T-cell (primary cell): ENCODE measurements around the gene UVRAG. TPM values are rescaled to one million over a fixed set of nuclear protein-coding genes. Genes with fewer than 3 reads are reported as not detected.
"Not testable (repeated sequence)": the region's sequence is repeated elsewhere in the genome, so short reads cannot be mapped to it uniquely, and the experiment has no call there.

Source experiments
- ATAC-seq, 4 experiments: fragments of 200-7000 bp in 3 of 4; fragments of 150-1000 bp in 1 of 4; cut with Tn5 transposase; replicated peaks in 1 of 4; 1 replicate in 3 of 4; 2 replicates in 1 of 4; pipeline ENCODE4 v1.10.0; 2021; ENCODE audit warnings: moderate library complexity in 3 of 4, mild to moderate bottlenecking in 2 of 4, moderate number of reproducible peaks in 1 of 4
- CTCF ChIA-PET, 2 donors: fragments of 300-600 bp; sonication (Branson Sonifier 250); formaldehyde crosslinking; loops; one replicate each; lab custom pipeline; 2022; ENCODE audit warnings: antibody characterized with exemption in 2 of 2; lab: Charles Lee
- POLR2A ChIA-PET, 2 donors: fragments of 300-600 bp; sonication (Branson Sonifier 250); formaldehyde crosslinking; loops; one replicate each; lab custom pipeline; 2022; ENCODE audit warnings: antibody characterized with exemption in 2 of 2; lab: Charles Lee
- DNase-seq, 35 experiments: peaks; one replicate each; pipeline versions ENCODE4 v3.0.0 to v3.0.0-alpha.2; 2013 to 2023
- H3K27ac ChIP-seq: one replicate; pipeline ENCODE4 v1.5.1; 2013; ENCODE audit warnings: low read length
- H3K27me3 ChIP-seq, 2 experiments: replicated peaks in 1 of 2; 1 replicate in 1 of 2; 2 replicates in 1 of 2; pipeline versions ENCODE4 v1.6.1 to v1.7.0; 2013; ENCODE audit warnings: low read length in 1 of 2, mixed read lengths in 1 of 2; ENCODE audit not compliant: control insufficient read depth in 2 of 2, insufficient read depth in 2 of 2; ENCODE audit errors: extremely low read depth in 1 of 2
- H3K36me3 ChIP-seq, 2 donors: 1 replicate in 1 of 2; 2 replicates in 1 of 2; pipeline versions ENCODE4 v1.6.1 to v1.7.0; 2013; ENCODE audit warnings: low read length in 1 of 2; ENCODE audit not compliant: control insufficient read depth in 2 of 2, insufficient read depth in 1 of 2; ENCODE audit errors: extremely low read depth in 1 of 2
- H3K4me1 ChIP-seq, 2 experiments: 1 replicate in 1 of 2; 2 replicates in 1 of 2; pipeline versions ENCODE4 v1.6.1 to v1.7.0; 2013; ENCODE audit warnings: low read length in 2 of 2, mixed read lengths in 1 of 2; ENCODE audit not compliant: insufficient read depth in 2 of 2, control insufficient read depth in 1 of 2; ENCODE audit errors: extremely low read depth in 1 of 2
- H3K4me3 ChIP-seq, 2 donors: 1 replicate in 1 of 2; 2 replicates in 1 of 2; pipeline versions ENCODE4 v1.5.1 to v1.7.0; 2013; ENCODE audit warnings: mild to moderate bottlenecking in 2 of 2, low read length in 1 of 2, moderate library complexity in 1 of 2; ENCODE audit not compliant: control insufficient read depth in 1 of 2; ENCODE audit errors: extremely low read depth in 1 of 2
- H3K9me3 ChIP-seq: 2 replicates; pipeline ENCODE4 v1.7.0; 2013
- H3K27ac Mint-ChIP-seq, 2 donors: one replicate each; pipeline ENCODE4 v1.8.0; 2020 to 2021; ENCODE audit warnings: mild to moderate bottlenecking in 2 of 2, mixed read lengths in 2 of 2
- H3K27me3 Mint-ChIP-seq, 2 donors: one replicate each; pipeline ENCODE4 v1.8.0; 2021 to 2022; ENCODE audit warnings: mixed read lengths in 2 of 2
- H3K36me3 Mint-ChIP-seq: one replicate; pipeline ENCODE4 v1.8.0; 2021; ENCODE audit warnings: mixed read lengths
- H3K4me1 Mint-ChIP-seq, 3 donors: one replicate each; pipeline ENCODE4 v1.8.0; 2020 to 2022; ENCODE audit warnings: mixed read lengths in 3 of 3, mild to moderate bottlenecking in 1 of 3
- H3K4me3 Mint-ChIP-seq, 3 donors: one replicate each; pipeline ENCODE4 v1.8.0; 2020 to 2022; ENCODE audit warnings: mild to moderate bottlenecking in 3 of 3, mixed read lengths in 3 of 3, moderate library complexity in 3 of 3
- H3K9me3 Mint-ChIP-seq, 3 donors: one replicate each; pipeline ENCODE4 v1.8.0; 2020 to 2022; ENCODE audit warnings: mixed read lengths in 3 of 3
- WGBS: methylation state at CpG from one replicate; pipeline ENCODE4 v1.1.5; 2013; ENCODE audit warnings: missing lambda C conversion rate; ENCODE audit not compliant: insufficient coverage; 5-methylcytosine and 5-hydroxymethylcytosine counted together
- total RNA-seq, 35 experiments: library from RNA in 6 of 35; stranded (reverse) in 6 of 35; fragments of 120-200 nt in 1 of 35; gene quantifications; one replicate each; pipeline versions ENCODE4 v1.2.1 to v1.2.4 and lab custom pipeline; 2013 to 2026

The UVRAG gene
- total RNA-seq, 5 donors from 2014 or later (not counting 1 experiment from before 2014, with no cell fraction given) = 22.4 to 32.8 (median 27.6) TPM

DNA sequence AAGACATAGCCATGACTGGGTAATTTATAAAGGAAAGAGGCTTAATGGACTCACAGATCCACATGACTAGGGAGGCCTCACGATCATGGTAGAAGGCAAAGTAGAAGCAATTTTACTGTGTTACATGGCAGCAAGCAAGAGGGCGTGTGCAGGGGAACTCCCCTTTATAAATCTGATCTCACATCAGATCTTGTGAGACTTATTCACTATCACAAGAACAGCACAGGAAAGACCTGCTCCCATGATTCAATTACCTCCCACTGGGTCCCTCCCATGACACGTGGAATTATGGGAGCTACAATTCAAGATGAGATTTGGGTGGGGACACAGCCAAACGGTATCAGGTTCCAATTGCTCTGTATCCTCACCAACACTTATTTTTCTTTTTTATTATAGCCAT is 261.2 kb downstream of the UVRAG start:
- Mint-ChIP-seq H3K4me1 (peaks cover 20 to 24% (median 22%) of the 10 kb centered on the region in 3 donors), H3K36me3 (peaks cover 28% of the 10 kb centered on the region)
- H3K27ac Mint-ChIP-seq, H3K36me3 ChIP-seq, DNase-seq, ATAC-seq, H3K27me3 ChIP-seq, CTCF ChIA-PET, H3K9me3 Mint-ChIP-seq, H3K9me3 ChIP-seq, H3K4me1 ChIP-seq, H3K27me3 Mint-ChIP-seq, H3K27ac ChIP-seq, H3K4me3 Mint-ChIP-seq, H3K4me3 ChIP-seq: not testable (repeated sequence)
- POLR2A ChIA-PET = interaction anchor here in 1 of 2 donors (0.6 kb wide), 1 partner anchor 44 kb away, joined by 3 read pairs; no protein-coding TSS in a partner anchor
- 100% methylated on average over 2 of the region's 4 CpGs for WGBS

DNA sequence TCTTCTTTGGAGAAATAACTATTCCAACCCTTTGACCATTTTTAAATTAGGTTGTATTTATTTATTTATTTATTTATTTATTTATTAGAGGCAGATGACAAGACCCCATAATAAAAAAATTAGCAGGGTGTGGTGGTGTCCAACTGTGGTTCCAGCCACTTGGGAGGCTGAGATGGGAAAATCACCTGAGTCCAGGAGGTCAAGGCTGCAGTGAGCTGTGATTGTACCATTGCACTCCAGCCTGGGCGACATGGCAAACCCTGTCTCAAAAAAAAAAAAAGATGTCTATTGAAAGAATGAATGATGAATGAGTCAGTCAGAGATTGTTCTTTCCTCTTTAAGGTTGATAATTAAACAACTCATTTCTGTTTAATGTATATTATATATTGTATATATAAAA is 261.7 kb downstream of the UVRAG start:
- peaks cover 0 to 8% (median 4%) of the 10 kb centered on the region in 3 donors for H3K9me3 Mint-ChIP-seq
- no peak overlapping the region for H3K4me3 ChIP-seq
- H3K4me1 Mint-ChIP-seq = peaks cover 20 to 24% (median 21%) of the 10 kb centered on the region in 3 donors
- no peak for DNase-seq
- H3K27ac ChIP-seq = no peak overlapping the region
- no peaks in the 10 kb centered on the region for H3K36me3 ChIP-seq
- no peak overlapping the region for H3K4me3 Mint-ChIP-seq
- no CpG with 5 or more reads among the region's 1 CpG for WGBS
- H3K27me3 Mint-ChIP-seq = no peaks in the 10 kb centered on the region
- CTCF ChIA-PET = interaction anchor here in 1 of 2 donors (0.6 kb wide), 1 partner anchor 43 kb away, joined by 4 read pairs; no protein-coding TSS in a partner anchor
- H3K9me3 ChIP-seq = no peaks in the 10 kb centered on the region
- ATAC-seq = no peak
- peaks cover 25% of the 10 kb centered on the region for H3K36me3 Mint-ChIP-seq
- POLR2A ChIA-PET = interaction anchor here in 1 of 2 donors (0.6 kb wide), 1 partner anchor 44 kb away, joined by 3 read pairs; no protein-coding TSS in a partner anchor
- H3K4me1 ChIP-seq = no peaks in the 10 kb centered on the region
- H3K27ac Mint-ChIP-seq = no peak overlapping the region
- H3K27me3 ChIP-seq = no peaks in the 10 kb centered on the region

DNA sequence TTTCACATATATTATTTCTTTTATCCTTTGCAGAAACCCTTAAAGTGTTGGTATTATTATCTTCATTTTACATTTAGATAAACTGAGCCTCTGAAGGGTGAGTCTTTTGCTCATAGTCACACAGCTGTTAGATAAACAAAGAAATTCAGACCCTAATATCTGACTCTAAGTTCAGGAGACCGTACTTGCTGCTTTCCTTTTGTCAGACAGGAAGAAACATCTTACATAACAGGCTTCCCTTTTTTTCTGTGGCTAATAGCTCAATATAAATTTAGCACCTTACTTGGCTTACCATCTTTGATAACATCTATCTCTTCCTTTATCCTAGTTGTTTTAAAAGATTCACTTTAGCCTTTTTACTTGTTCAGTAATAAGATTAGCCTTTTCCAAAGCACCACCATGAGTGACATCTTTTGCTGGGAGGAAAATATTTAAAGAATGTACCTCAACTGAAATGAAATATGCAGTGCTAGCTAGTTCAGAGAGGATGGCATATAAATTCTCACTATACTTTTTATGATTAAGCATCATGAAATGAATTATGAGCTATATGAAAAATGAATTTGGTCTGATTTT is 262.7 kb downstream of the UVRAG start:
- CTCF ChIA-PET = no interaction called here

DNA sequence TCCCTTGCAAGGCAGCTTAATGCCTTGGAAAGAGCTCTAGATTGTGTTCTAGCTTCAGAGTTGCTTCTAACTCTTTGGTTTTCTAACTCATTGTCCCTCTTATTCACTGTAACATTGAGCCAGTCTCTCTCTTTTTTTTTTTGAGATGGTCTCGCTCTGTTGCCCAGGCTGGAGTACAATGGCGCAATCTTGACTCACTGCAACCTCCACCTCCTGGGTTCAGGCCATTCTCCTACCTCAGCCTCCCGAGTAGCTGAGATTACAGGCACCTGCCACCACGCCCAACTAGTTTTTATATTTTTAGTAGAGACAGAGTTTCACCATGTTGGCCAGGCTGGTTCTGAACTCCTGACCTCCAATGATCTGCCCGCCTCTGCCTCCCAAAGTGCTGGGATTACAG is 266.1 kb downstream of the UVRAG start:
- H3K4me1 ChIP-seq, H3K4me3 ChIP-seq, H3K4me3 Mint-ChIP-seq, H3K9me3 Mint-ChIP-seq, H3K36me3 ChIP-seq, H3K27me3 ChIP-seq, ATAC-seq, H3K9me3 ChIP-seq, H3K27me3 Mint-ChIP-seq, CTCF ChIA-PET, H3K27ac ChIP-seq, DNase-seq, POLR2A ChIA-PET, H3K27ac Mint-ChIP-seq: not testable (repeated sequence)
- Mint-ChIP-seq H3K4me1 (peaks cover 10 to 13% (median 12%) of the 10 kb centered on the region in 3 donors), H3K36me3 (peaks cover 13% of the 10 kb centered on the region)
- WGBS = no CpG with 5 or more reads among the region's 5 CpGs

More for the DNA sequence above, 262.7 kb downstream of the UVRAG start:
- H3K36me3 ChIP-seq = no peaks in the 10 kb centered on the region
- Mint-ChIP-seq H3K9me3 (peaks cover 0 to 8% (median 4%) of the 10 kb centered on the region in 3 donors), H3K4me3 (no peak overlapping the region), H3K36me3 (peaks cover 18% of the 10 kb centered on the region), H3K27me3 (no peaks in the 10 kb centered on the region), H3K27ac (peak overlapping the region; percentile 13 to 56), H3K4me1 (peaks cover 20 to 24% (median 21%) of the 10 kb centered on the region in 3 donors)
- H3K4me1 ChIP-seq = no peaks in the 10 kb centered on the region
- H3K9me3 ChIP-seq = no peaks in the 10 kb centered on the region
- no peaks in the 10 kb centered on the region for H3K27me3 ChIP-seq
- no peak overlapping the region for H3K27ac ChIP-seq
- no peak for ATAC-seq
- POLR2A ChIA-PET = no interaction called here
- DNase-seq = peak in 1 of 35 experiments; percentile 3
- 11% methylated on average over 1 of the region's 1 CpG for WGBS
- H3K4me3 ChIP-seq = no peak overlapping the region

DNA sequence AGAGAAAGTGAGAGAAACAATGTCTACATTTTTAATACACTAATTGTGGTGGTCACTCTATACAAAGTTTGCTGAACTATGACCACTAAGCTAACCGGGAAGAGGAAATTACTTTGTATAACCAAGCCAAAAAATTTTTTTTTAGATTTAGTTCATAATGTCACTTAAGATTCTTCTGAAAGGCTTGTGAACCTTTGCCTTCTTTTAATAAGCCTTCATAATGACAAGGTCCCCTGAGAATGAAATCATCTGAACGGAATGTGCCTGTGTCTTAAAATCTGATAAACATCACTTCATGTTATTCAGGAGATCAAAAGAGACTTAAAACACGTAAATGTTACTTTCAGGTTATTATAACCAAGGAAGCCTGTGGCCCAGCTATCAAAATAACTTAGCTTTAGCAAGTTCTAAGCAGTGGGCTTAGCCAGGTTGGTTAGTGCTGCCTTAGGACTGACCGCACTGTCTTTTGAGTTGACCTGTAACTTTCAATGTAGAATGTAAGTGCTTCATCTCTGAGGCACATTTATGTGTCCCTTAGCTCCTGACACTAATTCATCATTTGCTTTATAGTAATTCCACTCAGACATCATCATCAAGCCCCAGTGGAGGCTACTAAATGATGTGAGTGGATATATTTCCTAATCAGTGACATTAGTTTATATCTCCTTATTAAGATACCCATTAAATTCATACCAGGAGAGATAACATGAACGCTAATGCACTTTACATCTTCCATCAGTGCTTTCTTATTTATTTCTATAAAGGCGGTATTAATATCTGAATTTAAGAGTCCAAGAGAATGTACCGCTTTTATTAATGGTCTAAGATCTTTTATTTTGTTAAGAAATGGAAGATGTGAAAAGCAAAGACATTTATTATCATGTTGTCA is 268.8 kb downstream of the UVRAG start:
- CTCF ChIA-PET = no interaction called here
- no peaks in the 10 kb centered on the region for H3K4me1 ChIP-seq
- no peak for DNase-seq
- no peak overlapping the region for H3K4me3 Mint-ChIP-seq
- ATAC-seq = no peak
- peaks cover 0 to 3% (median 0%) of the 10 kb centered on the region in 3 donors for H3K9me3 Mint-ChIP-seq
- no peaks in the 10 kb centered on the region for H3K9me3 ChIP-seq
- H3K4me1 Mint-ChIP-seq = no peaks in the 10 kb centered on the region
- no peak overlapping the region for H3K4me3 ChIP-seq
- POLR2A ChIA-PET = no interaction called here
- H3K36me3 Mint-ChIP-seq = peaks cover 23% of the 10 kb centered on the region
- no peaks in the 10 kb centered on the region for H3K27me3 Mint-ChIP-seq
- H3K27ac ChIP-seq = no peak overlapping the region
- H3K27me3 ChIP-seq = no peaks in the 10 kb centered on the region
- peaks cover 0 to 3% of the 10 kb centered on the region in 2 donors for H3K36me3 ChIP-seq
- H3K27ac Mint-ChIP-seq = no peak overlapping the region
- 86% methylated on average over 1 of the region's 7 CpGs for WGBS

DNA sequence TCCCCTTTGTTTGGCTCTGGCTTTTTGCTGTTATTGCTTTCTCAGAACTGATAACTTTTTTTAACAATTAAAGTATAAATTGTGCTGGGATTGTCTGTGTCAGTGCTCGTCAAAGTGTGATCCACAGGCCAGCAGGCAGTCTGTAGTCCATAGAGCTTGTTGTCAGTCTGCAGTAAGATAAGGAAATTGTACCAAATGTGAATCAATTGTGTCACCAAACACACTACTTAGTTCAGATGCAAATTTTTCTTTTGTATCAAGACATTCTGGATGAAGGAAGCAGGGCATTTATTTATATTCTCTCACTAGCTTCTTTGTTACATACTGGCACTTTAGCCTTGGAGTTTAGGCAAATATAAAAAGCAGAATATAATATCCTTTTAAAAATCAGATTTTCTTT is 270.3 kb downstream of the UVRAG start:
- Histone ChIP-seq H3K27ac (no peak overlapping the region), H3K36me3 (peaks cover 0 to 5% of the 10 kb centered on the region in 2 donors), H3K4me1 (no peaks in the 10 kb centered on the region), H3K9me3 (no peaks in the 10 kb centered on the region), H3K27me3 (no peaks in the 10 kb centered on the region), H3K4me3 (no peak overlapping the region)
- no peaks in the 10 kb centered on the region for H3K4me1 Mint-ChIP-seq
- ChIA-PET POLR2A (no interaction called here), CTCF (interaction anchor here in 1 of 2 donors (0.6 kb wide), 1 partner anchor 940 kb away, joined by 3 read pairs; no protein-coding TSS in a partner anchor)
- H3K4me3 Mint-ChIP-seq = no peak overlapping the region
- peaks cover 3 to 8% (median 3%) of the 10 kb centered on the region in 3 donors for H3K9me3 Mint-ChIP-seq
- H3K36me3 Mint-ChIP-seq = peaks cover 36% of the 10 kb centered on the region
- no peak for ATAC-seq
- no peak for DNase-seq
- H3K27me3 Mint-ChIP-seq = no peaks in the 10 kb centered on the region
- no peak overlapping the region for H3K27ac Mint-ChIP-seq
- no CpG with 5 or more reads among the region's 1 CpG for WGBS
